Testis (tissue), 3 donors: ENCODE data around the gene MMP17. TPM values are rescaled to one million over a fixed set of nuclear protein-coding genes. Genes with fewer than 3 reads are reported as not detected.

ENCODE experiments used
- DNase-seq: peaks from one replicate; pipeline ENCODE4 v3.0.0-alpha.2; 2019
- H3K27ac ChIP-seq, 2 donors: fragments of 200-600 bp; sonication (generic); one replicate each; pipeline ENCODE4 v1.5.1; 2019
- H3K27me3 ChIP-seq: fragments of 200-600 bp; sonication (generic); one replicate; pipeline ENCODE4 v1.5.1; 2019
- H3K36me3 ChIP-seq: fragments of 200-600 bp; sonication (generic); one replicate; pipeline ENCODE4 v1.5.1; 2017; ENCODE audit warnings: low read depth; ENCODE audit errors: missing control alignments
- H3K4me1 ChIP-seq: fragments of 200-600 bp; sonication (generic); one replicate; pipeline ENCODE4 v1.5.1; 2019
- H3K4me3 ChIP-seq, 2 donors: fragments of 200-600 bp; sonication (generic); one replicate each; pipeline ENCODE4 v1.5.1; 2017 to 2019
- H3K9me3 ChIP-seq: fragments of 200-600 bp; sonication (generic); one replicate; pipeline ENCODE4 v1.5.1; 2017
- POLR2A ChIP-seq: fragments of 450-650 bp; IDR thresholded peaks from one replicate; pipeline ENCODE4 v1.6.1; 2017; ENCODE audit warnings: antibody characterized with exemption, mild to moderate bottlenecking, moderate library complexity
- WGBS, 2 donors: methylation state at CpG; one replicate each; pipeline ENCODE4 v1.1.5; 2018; 5-methylcytosine and 5-hydroxymethylcytosine counted together
- intact Hi-C: fragments of 100-400 bp; cut with DNase I; formaldehyde crosslinking; loops from one replicate; pipeline ENCODE4 v1.15.1; 2023; ENCODE audit warnings: low total_unique reads
- polyA plus RNA-seq: library from polyadenylated mRNA; stranded (reverse); fragments of 350-450 nt; fragmentation: Illumina TruSeq; extraction: RNeasy Lipid Tissue Mini Kit (QIAGEN cat#74804); gene quantifications from one replicate; pipeline ENCODE4 v1.2.3, GENCODE V29; 2014; ENCODE audit warnings: low read depth, low replicate concordance; ENCODE audit not compliant: insufficient read depth
- total RNA-seq, 2 donors: library from RNA; depleted of rRNA; stranded (reverse); fragments of >200 nt; gene quantifications; one replicate each; pipeline ENCODE4 v1.2.3, GENCODE V29; 2016
- TF ChIP-seq, protein P1 (sequence below), 3 experiments: fragments of 450-650 bp in 2 of 3; fragments of 200-600 bp in 1 of 3; sonication (generic) in 1 of 3; IDR thresholded peaks; one replicate each; pipeline ENCODE4 v1.5.1; 2016 to 2019; ENCODE audit warnings: antibody characterized with exemption in 3 of 3, mild to moderate bottlenecking in 2 of 3, moderate library complexity in 1 of 3

MMP17 gene
- total and polyA plus RNA-seq, 3 donors from 2014 or later: 13.2 to 23.3 (median 16.1) TPM

DNA sequence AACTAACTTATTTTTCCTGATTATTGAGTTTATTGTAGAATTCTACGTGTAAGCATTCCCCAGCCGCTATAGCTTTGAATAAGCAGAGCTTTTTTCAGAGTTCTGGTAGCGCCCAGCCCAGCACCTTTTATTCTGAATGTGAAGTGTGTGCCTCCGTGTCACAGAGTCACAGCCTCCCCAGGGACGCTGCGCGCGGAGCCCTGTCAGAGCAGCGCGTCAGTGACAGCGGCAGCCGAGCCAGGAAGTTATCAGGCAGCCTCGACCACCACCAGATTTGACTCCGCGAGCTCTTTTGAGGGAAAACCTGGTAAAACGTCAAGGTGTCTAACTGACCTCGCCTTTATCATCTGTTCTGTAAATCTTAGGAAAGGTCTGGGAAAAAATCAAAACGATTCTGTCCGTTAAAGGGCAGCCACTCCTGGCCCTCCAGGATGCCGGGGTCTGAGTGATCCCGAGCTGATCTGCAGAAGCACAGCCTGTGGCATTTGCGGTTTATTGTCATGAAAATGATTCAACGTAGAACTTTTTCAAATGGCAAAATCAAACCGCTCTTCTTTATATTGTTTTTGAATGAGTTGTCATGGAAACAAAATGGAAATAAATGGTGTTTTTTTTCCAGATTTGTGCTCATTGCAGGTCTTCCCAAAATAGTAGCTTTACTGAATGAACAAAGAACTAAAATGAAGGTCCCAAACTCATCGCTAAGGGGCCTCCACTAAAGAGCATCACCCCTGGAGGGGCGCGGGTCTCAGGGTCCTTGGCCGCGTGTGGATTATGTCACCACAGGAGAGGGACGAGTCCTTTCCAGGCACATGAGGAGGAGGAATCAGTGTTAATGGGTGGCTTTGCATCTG is 43.1 kb upstream of the MMP17 start:
- WGBS, 2 donors: 88 to 89% methylated on average over 30 of the region's 30 CpGs

DNA sequence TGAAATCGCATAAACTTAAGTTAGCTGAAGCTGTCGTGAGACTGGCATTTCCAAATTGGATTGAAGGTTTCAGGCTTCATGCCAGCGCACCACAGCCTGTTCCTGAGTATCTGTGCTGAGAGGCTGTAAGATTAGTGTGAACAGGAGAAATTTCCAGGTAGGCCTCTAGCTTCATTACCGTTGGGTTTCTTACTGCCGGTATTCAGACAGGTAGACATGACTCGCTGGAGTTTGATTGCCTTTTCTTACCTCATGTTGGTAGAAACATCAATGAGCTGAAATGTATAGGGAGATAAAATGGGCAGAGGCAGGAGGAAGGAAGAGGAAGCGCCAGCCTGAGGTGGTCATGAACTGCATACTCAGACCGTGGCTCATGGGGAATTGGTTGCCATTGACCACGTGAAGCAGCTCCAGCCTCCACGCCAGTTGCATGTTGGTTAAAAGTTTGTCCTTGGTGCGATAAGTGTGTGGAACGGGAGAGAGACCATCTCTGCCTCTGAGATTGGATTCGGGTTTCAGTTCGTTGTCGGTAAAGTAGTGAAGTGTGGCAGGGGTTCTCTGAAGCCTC is 42.3 kb upstream of the MMP17 start:
- Histone ChIP-seq H3K27me3 (no peaks in the 10 kb centered on the region), H3K27ac (no peak overlapping the region), H3K4me1 (peaks cover 7% of the 10 kb centered on the region), H3K36me3 (no peaks in the 10 kb centered on the region), H3K9me3 (no peaks in the 10 kb centered on the region), H3K4me3 (no peak overlapping the region)
- 90 to 93% methylated on average over 15 of the region's 15 CpGs for WGBS, 2 donors
- TF ChIP-seq POLR2A: no peak
- TF ChIP-seq, protein P1, sequence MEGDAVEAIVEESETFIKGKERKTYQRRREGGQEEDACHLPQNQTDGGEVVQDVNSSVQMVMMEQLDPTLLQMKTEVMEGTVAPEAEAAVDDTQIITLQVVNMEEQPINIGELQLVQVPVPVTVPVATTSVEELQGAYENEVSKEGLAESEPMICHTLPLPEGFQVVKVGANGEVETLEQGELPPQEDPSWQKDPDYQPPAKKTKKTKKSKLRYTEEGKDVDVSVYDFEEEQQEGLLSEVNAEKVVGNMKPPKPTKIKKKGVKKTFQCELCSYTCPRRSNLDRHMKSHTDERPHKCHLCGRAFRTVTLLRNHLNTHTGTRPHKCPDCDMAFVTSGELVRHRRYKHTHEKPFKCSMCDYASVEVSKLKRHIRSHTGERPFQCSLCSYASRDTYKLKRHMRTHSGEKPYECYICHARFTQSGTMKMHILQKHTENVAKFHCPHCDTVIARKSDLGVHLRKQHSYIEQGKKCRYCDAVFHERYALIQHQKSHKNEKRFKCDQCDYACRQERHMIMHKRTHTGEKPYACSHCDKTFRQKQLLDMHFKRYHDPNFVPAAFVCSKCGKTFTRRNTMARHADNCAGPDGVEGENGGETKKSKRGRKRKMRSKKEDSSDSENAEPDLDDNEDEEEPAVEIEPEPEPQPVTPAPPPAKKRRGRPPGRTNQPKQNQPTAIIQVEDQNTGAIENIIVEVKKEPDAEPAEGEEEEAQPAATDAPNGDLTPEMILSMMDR (IDR thresholded peaks at IDR 0.05): no peak
- intact Hi-C loops: no loop called here
- DNase-seq: no peak

More for the DNA sequence above, 43.1 kb upstream of the MMP17 start:
- intact Hi-C loops: no loop called here
- H3K27me3 ChIP-seq: no peaks in the 10 kb centered on the region
- no peaks in the 10 kb centered on the region for H3K36me3 ChIP-seq
- peaks cover 7% of the 10 kb centered on the region for H3K4me1 ChIP-seq
- H3K4me3 ChIP-seq: no peak overlapping the region
- no peaks in the 10 kb centered on the region for H3K9me3 ChIP-seq
- H3K27ac ChIP-seq: no peak overlapping the region
- DNase-seq: no peak
- no peak for TF ChIP-seq POLR2A
- TF ChIP-seq, protein P1 (IDR thresholded peaks at IDR 0.05): no peak

DNA sequence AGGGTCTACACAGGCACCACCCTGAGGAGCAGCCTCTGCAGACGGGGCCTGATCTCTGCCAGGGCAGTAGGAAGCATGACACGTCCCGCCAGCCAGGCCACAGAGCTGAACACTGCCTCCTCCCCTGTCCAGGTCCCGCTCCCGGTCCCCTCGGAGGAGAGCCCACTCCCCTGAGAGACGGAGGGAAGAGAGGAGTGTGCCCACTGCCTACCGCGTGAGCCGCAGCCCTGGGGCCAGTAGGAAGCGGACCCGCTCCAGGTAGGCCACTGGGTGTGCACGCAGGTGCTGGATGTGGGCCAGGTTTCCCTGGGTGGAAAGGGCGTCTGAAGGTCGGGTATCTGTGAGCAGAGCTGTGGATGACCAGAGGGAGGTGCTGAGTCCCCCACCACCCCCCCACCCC is 41.9 kb upstream of the MMP17 start:
- H3K36me3 ChIP-seq: no peaks in the 10 kb centered on the region
- WGBS, 2 donors: 91% methylated on average over 15 of the region's 15 CpGs; no CpG with 5 or more reads in 1 of the 2 donors

DNA sequence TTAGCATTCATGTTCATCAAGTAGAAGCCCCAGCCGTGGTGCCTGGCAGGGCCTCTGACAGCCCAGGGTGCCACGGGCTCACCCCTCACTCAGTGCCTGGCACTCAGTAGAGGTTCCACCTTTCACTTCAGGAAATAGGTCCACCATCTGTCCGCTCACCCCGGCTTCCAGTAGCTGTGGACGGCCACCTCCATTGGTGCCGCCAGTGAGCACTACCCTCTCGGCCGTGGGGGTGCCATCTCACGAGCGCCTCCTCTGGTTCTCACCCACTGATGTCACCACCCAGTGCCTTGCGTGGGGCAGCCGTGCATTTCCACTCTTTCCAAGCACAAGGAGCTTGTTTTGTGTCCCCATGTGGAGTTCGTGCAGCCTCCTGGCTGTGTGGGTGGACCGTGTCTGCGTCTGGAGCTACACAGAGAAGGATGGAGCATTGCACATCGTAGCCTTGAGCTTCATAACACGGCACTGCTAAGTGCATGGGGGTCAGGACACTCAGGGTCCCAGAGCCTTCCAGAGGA is 41.0 kb upstream of the MMP17 start:
- TF ChIP-seq, protein P1 (IDR thresholded peaks at IDR 0.05): no peak
- no peak for TF ChIP-seq POLR2A
- Histone ChIP-seq H3K4me3 (no peak overlapping the region), H3K36me3 (no peaks in the 10 kb centered on the region), H3K27ac (no peak overlapping the region), H3K4me1 (peaks cover 7% of the 10 kb centered on the region), H3K9me3 (no peaks in the 10 kb centered on the region), H3K27me3 (no peaks in the 10 kb centered on the region)
- intact Hi-C loops: no loop called here
- WGBS, 2 donors: 92% methylated on average over 17 of the region's 17 CpGs; no CpG with 5 or more reads in 1 of the 2 donors
- DNase-seq: no peak

More for the DNA sequence above, 41.9 kb upstream of the MMP17 start:
- no peak for DNase-seq
- Histone ChIP-seq H3K4me3 (no peak overlapping the region), H3K27ac (no peak overlapping the region), H3K9me3 (no peaks in the 10 kb centered on the region), H3K4me1 (peaks cover 7% of the 10 kb centered on the region), H3K27me3 (no peaks in the 10 kb centered on the region)
- intact Hi-C loops: no loop called here
- TF ChIP-seq POLR2A: no peak
- TF ChIP-seq, protein P1 (IDR thresholded peaks at IDR 0.05): no peak
